Left ventricle myocardium superior (tissue), 1 donor: ENCODE measurements around the gene PDE9A. TPM values are rescaled to one million over a fixed set of nuclear protein-coding genes. Genes with fewer than 3 reads are reported as not detected.

Experiments
- ATAC-seq: fragments of 200-7000 bp; cut with Tn5 transposase; one replicate; pipeline ENCODE4 v1.9.1; 2020; ENCODE audit warnings: mild to moderate bottlenecking, moderate library complexity
- DNase-seq: peaks from one replicate; pipeline ENCODE4 v3.0.0-alpha.2; 2020
- intact Hi-C: fragments of 100-400 bp; cut with micrococcal nuclease; formaldehyde crosslinking; loops from one replicate; pipeline ENCODE4 v1.11.0; 2022
- total RNA-seq: library from RNA; stranded (reverse); fragmentation: NEBNext Ultra II Directional; extraction: Animal tissue kit (Norgen Biotek cat#: 25700); gene quantifications from one replicate; pipeline ENCODE4 v1.2.1, GENCODE V29; 2021
- donor health status: DM: no; HTN: yes; CAD: no; lungs with severe emphysema.

Gene PDE9A
- total RNA-seq, 1 donor from 2014 or later = 4.1 TPM

GRCh38 chr21:42654179-42654912 is 925 bp downstream of the PDE9A start:
- no peak for DNase-seq
- no peak for ATAC-seq
- intact Hi-C loops = no loop called here

- DNase-seq = no peak
- intact Hi-C loops = no loop called here
- no peak for ATAC-seq
These were observed 1.7 kb downstream of the PDE9A start for GRCh38 chr21:42654913-42655795.

- peak; percentile 22 for DNase-seq
- intact Hi-C loops = no loop called here
- no peak for ATAC-seq
These were observed 2.7 kb downstream of the PDE9A start for GRCh38 chr21:42655796-42656770.

- DNase-seq = no peak
- intact Hi-C loops = no loop called here
These were observed 3.5 kb downstream of the PDE9A start for GRCh38 chr21:42656872-42657271.

GRCh38 chr21:42657676-42658319 is 4.4 kb downstream of the PDE9A start:
- DNase-seq (peak; percentile 10), ATAC-seq (no peak)
- intact Hi-C loops = no loop called here

More at GRCh38 chr21:42656872-42657271, 3.5 kb downstream of the PDE9A start:
- ATAC-seq = no peak

- DNase-seq = peak; percentile 11
- intact Hi-C loops = no loop called here
These were observed 5.1 kb downstream of the PDE9A start for GRCh38 chr21:42658320-42659105.

GRCh38 chr21:42659416-42660117 is 6.1 kb downstream of the PDE9A start:
- ATAC-seq (no peak), DNase-seq (no peak)
- intact Hi-C loops = no loop called here

More at GRCh38 chr21:42658320-42659105, 5.1 kb downstream of the PDE9A start:
- ATAC-seq = no peak

- intact Hi-C loops = no loop called here
- ATAC-seq = no peak
- DNase-seq = no peak
These were observed 6.7 kb downstream of the PDE9A start for GRCh38 chr21:42660118-42660470.

GRCh38 chr21:42661688-42662429 is 8.4 kb downstream of the PDE9A start:
- intact Hi-C loops = no loop called here
- ATAC-seq (no peak), DNase-seq (no peak)

GRCh38 chr21:42662430-42663199 is 9.2 kb downstream of the PDE9A start:
- ATAC-seq (no peak), DNase-seq (no peak)
- intact Hi-C loops = no loop called here

GRCh38 chr21:42663200-42663750 is 9.9 kb downstream of the PDE9A start:
- ATAC-seq (no peak), DNase-seq (no peak)
- intact Hi-C loops = no loop called here

GRCh38 chr21:42663860-42664535 is 10.6 kb downstream of the PDE9A start:
- intact Hi-C loops = no loop called here
- DNase-seq = peak; percentile 62
- ATAC-seq = peak; percentile 85

- intact Hi-C loops = no loop called here
- ATAC-seq (no peak), DNase-seq (no peak)
These were observed 11.2 kb downstream of the PDE9A start for GRCh38 chr21:42664614-42665013.

- intact Hi-C loops = no loop called here
- DNase-seq (no peak), ATAC-seq (no peak)
These were observed 11.6 kb downstream of the PDE9A start for GRCh38 chr21:42665026-42665425.

- intact Hi-C loops = no loop called here
- ATAC-seq = no peak
These were observed 12.1 kb downstream of the PDE9A start for GRCh38 chr21:42665484-42665883.

More at GRCh38 chr21:42665484-42665883, 12.1 kb downstream of the PDE9A start:
- no peak for DNase-seq
